NCI-H446 treated with DMSO at 0.1 percent for 48 hours (cell line): ENCODE data around the gene BORCS6.
"Not testable (repeated sequence)": the region's sequence is repeated elsewhere in the genome, so short reads cannot be mapped to it uniquely, and the experiment has no call there.

Experiments
- DNase-seq: peaks from one replicate; lab custom pipeline; 2025; lab: John Stamatoyannopoulos, UW

Gene BORCS6

GRCh38 chr17:8173056-8173870, 16.7 kb downstream of the BORCS6 start:
- peak; percentile 99 for DNase-seq

DNA sequence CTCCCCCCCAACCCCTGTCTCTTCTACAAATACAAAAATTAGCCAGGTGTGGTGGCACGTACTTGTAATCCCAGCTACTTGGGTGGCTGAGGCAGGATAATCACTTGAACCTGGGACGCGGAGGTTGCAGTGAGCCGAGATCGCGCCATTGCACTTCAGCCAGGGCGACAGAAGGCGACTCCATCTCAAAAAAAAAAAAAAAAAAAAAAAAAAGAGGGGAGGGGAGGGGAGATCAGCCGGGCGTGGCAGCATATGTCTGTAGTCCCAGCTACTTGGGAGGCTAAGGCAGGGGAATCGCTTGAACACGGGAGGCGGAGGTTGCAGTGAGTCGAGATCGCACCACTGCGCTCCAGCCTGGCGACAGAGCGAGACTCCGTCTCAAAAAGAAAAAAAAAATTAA, 19.8 kb downstream of the BORCS6 start:
- not testable (repeated sequence) for DNase-seq

- DNase-seq: no peak
These were observed 22.5 kb downstream of the BORCS6 start for GRCh38 chr17:8167526-8167925.

- DNase-seq: no peak
These were observed 23.2 kb downstream of the BORCS6 start for GRCh38 chr17:8166731-8167130.

GRCh38 chr17:8164815-8165131, 25.2 kb downstream of the BORCS6 start:
- no peak for DNase-seq

DNA sequence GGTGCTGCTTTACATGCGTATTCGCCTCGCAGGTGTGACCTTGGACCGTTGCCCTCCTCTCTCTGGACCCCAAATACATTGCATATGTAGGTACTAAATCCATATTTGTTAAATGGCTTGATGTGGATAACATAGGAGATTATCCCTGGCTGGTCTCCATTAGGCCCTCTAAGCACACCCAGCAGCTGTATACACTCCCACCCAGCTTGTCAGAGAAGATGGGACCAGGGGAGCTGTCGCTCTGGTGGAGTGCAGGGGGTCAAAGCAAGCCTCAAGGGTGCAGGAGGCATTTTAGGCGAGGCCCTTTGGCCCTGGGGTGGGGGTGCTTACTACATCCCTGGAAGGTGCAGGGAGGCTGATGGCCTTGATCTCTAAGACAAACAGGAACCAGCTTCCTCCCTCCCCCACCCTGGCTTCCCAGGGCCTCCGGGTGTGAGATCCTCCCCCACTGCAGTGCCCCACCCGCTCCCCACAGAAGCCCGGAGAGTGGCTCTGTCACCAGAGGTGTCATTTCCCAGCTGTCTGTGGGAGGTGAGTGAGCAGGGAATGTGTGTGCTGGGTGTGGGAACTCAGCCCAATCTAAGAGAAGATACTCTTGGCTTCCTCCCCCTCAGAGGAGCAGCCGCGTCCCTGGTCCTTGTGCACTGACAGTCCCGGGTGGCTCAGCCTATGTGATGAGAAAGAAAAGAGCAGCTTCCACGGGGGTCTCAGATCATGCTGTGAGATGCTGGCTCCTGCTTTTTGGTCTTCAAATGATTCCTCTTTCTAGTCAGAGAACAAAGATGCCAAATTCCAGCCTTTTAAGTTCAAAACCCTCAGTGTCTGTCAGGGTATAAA, 25.8 kb downstream of the BORCS6 start:
- DNase-seq: no peak

DNA sequence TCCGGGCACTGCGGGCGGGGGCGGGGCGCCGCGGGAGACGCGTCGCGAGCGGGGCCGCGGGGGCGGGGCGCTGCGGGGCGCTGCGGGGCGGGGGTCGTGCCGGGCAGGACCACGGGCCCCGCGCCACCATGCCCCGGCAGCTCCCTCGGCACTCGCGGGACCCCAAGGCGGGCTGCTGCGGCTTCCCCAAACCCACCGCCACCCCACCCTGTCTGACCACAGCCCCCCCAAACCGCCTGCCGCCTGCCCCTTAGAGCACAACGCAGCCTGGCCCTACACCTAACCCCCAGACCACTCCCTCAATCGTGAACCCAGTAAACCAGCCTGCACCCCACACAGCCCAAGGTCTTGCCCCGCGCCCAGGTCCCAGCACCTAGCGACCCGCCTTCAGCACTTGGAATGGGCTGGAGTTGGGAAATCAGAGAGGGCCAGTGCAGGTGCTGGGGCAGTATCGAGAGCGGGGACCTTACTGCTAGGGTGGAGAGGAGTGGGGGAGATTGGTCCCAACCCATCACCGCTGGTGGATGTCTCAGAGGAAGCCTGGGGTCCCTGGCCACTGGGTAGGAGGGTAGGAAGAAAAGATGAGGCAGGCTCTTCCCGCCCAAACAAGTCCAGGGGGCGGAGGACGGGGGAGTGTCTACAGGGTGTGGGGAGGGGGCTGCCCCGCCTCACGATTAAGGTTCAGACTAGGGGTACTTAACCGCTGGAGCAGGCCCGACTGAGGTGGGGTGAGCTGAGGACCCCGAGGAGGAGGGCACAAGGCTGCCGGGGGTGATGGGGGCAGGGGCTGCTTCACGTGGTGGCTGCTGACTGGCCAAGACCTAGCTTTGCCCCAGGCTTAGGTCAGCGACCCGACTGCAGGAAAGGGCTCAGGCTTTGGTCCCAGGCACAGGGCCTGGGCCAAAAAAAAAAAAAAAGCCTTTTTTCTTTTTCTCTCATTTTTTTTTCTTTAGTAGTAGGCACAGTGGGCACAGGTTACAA, 26.7 kb downstream of the BORCS6 start:
- DNase-seq: peak; percentile 30

DNA sequence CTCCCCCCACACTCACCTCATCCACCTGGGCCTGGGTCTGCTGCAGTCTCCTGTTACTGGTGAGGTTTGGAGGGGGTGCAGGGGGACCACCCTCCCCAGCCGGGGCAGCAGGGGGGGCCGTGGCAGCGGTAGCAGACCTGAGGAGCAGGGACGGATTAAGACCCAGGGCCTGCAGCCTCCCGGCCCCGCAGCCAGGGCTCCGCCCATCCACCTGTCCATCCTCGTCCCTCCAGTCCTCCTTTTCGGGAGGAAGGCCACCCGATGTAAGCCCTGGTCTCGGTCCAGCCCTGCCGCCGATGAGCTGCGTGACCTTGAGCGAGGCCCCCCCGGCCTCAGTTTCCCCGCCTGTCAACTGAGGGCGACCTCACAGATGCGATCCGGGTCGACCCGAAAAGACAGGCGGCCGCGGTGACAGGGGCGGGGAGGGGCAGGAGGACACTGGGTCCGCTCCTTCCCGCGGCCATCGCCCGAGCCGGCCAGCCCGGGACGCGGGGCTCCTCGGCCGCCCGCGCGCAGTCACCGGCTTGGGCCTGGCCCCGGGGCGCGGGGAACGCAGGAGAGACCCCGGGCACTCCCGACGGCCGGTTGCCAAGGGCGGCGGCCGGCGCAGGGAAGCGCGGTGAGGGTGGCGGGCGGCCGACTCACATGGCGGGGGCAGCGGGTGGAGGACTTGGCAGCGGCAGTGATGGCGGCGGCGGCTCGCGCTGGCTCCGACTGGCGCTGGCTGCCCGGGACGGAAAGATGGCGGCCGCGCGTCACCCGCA, 27.6 kb downstream of the BORCS6 start, which contains the start of gene VAMP2:
TSS of gene VAMP2 (minus strand) at position 716 of the 764 bp plus-strand sequence. CDS start at position 647, 69 bp downstream.
- DNase-seq: no peak

- no peak for DNase-seq
These were observed 28.4 kb downstream of the BORCS6 start for GRCh38 chr17:8161289-8162232.

- no peak for DNase-seq
These were observed 29.2 kb downstream of the BORCS6 start for GRCh38 chr17:8160741-8161221.

DNA sequence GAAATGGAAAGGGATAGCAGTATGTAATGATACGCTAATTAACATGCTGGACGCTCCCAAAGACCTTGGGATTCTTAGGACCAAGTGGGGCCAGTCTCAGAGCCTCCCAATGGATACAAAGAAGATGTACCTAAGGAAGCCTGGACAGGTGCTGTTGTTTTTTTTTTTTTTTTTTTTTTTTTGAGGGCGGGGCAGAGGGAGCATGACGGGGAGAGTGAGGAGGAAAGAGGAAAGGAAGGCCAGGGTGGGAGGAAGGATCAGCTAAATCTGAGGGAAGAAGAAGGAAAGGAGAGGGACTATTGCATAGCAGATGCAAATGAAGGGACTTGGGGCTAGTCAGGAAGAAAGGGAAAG, 29.8 kb downstream of the BORCS6 start:
- no peak for DNase-seq

- DNase-seq: no peak
These were observed 30.3 kb downstream of the BORCS6 start for GRCh38 chr17:8159459-8160223.

DNA sequence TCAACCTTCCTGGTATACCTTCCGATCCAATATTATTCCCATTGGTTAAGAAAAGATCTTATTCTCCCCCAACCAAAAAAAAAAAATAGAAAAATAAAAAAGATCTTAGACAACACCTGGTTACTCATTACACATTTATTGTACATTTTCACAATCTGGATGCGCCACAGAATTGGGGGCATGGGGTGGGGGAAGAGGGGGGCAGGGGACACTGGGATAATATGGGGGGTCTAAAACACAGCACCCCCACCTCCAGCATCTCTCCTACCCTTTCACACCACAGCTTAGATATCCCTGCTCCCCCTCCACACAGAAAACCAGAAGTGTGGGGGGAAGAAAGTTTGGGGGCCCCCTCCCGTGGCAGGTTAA, 31.0 kb downstream of the BORCS6 start:
- DNase-seq: no peak

DNA sequence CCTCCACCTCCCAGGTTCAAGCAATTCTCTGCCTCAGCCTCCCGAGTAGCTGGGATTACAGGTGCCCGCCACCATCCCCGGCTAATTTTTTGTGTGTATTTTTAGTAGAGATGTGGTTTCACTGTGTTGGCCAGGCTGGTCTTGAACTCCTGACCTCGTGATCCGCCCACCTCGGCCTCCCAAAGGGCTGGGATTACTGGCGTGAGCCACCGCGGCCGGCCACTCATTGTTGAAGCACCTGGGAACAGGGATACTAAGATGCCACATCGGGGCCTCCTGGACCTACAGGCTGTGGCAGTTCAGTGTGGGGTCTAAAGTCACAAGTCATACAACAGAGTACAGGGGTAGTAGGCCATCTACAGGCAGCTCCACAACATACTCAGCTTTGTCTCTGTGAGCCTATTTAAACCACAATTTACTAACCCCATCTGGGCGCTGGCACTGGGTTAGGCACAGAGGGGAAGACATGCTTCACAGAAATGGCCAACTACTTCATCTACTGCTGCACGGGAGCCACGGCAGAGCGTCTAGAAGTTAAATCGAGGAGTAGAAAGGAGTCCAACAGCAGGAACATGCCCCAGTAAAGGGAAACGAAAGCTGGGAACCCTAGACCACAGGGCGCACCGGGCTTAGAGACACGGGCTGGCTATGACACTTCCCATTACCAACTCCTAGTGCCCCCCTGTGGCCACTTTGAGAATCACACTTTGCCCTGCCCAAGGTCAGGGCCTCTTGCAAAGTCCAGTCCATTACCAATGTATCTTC, 31.5 kb downstream of the BORCS6 start:
- peak; percentile 63 for DNase-seq

- peak; percentile 100 for DNase-seq
These were observed 33.6 kb downstream of the BORCS6 start for GRCh38 chr17:8156246-8156992.

DNA sequence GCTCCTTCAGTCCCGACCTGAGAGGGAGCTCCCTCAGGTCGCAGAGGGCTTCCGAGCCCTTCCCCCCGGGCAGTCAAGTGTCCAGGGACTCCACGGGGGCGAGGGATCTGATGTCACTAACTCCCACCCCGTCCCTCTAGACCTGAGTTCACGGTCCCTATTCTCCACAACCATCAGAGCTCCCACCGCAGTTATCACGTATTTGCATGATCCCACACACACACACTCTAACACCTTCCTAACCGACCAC, 34.1 kb downstream of the BORCS6 start:
- DNase-seq: no peak

- DNase-seq: no peak
These were observed 34.6 kb downstream of the BORCS6 start for GRCh38 chr17:8155231-8155995.
